SK-N-MC (cell line): ENCODE data around the gene CCNL1.

ENCODE experiments used
- EZH2 ChIP-seq: fragments of 200-600 bp; sonication (generic); IDR thresholded peaks from one replicate; pipeline ENCODE4 v1.6.1; 2017; ENCODE audit warnings: antibody characterized with exemption
- FOXP2 ChIP-seq: optimal IDR thresholded peaks from 2 replicates; pipeline ENCODE3; 2011; ENCODE audit warnings: mild to moderate bottlenecking, moderate library complexity; ENCODE audit not compliant: insufficient read depth; ENCODE audit errors: extremely low read length, control extremely low read depth
- POLR2AphosphoS5 ChIP-seq: IDR thresholded peaks from 2 replicates; pipeline ENCODE4 v1.6.1; 2012; ENCODE audit warnings: mild to moderate bottlenecking, low read depth, low read length, borderline replicate concordance

- TF ChIP-seq EZH2 (no peak), POLR2AphosphoS5 (no peak), FOXP2 (no peak)
These were observed 6.2 kb upstream of the CCNL1 start for GRCh38 chr3:157166115-157166514.
